Measurements from ENCODE around the gene NTHL1. TPM values are rescaled to one million over a fixed set of nuclear protein-coding genes. Genes with fewer than 3 reads are reported as not detected.

Gene NTHL1
- total and polyA plus RNA-seq, 2 of the 13 experiments (the other 11 are each of a cell fraction or from before 2014, with no cell fraction given) = 47.5 to 64.9 TPM

- TF ChIP-seq THRA (CRISPR knock-in tag; IDR thresholded peaks at IDR 0.05; ENCODE audit: borderline replicate concordance) (no peak), EP300 (IDR thresholded peaks at IDR 0.05; ENCODE audit: low read depth in 2 of 2, low read length in 2 of 2) (0 out of 4 replicates have a peak, but pooled peaks of 1 of the 2 experiments have one; percentile 36), EP300 (CRISPR knock-in tag; IDR thresholded peaks at IDR 0.05; ENCODE audit: borderline replicate concordance) (no peak), HNRNPH1 (optimal IDR thresholded peaks at IDR 0.05; ENCODE audit: low read depth, low read length) (no peak), CBX1 (IDR thresholded peaks at IDR 0.05; ENCODE audit: low read depth) (no peak), ZEB1 (IDR thresholded peaks at IDR 0.05; ENCODE audit: insufficient replicate concordance, low read depth) (no peak), HINFP (CRISPR knock-in tag; IDR thresholded peaks at IDR 0.05; ENCODE audit: low read depth) (no peak), BORCS8-MEF2B (CRISPR knock-in tag; IDR thresholded peaks at IDR 0.05) (0 out of 2 replicates have a peak, but pooled peaks have one; percentile 14), ZFP90 (CRISPR knock-in tag; IDR thresholded peaks at IDR 0.05; ENCODE audit: borderline replicate concordance) (0 out of 2 replicates have a peak, but pooled peaks have one; percentile 58), ARID4A (CRISPR knock-in tag; IDR thresholded peaks at IDR 0.05; ENCODE audit: borderline replicate concordance) (peak; percentile 46; the same call in 1 of the 2 replicates), LCORL (IDR thresholded peaks at IDR 0.05) (no peak), LCORL (CRISPR knock-in tag; IDR thresholded peaks at IDR 0.05) (peak; percentile 51), ZZZ3 (CRISPR knock-in tag; IDR thresholded peaks at IDR 0.05; ENCODE audit: borderline replicate concordance) (no peak), FOXP1 (IDR thresholded peaks at IDR 0.05) (no peak), FOXP1 (CRISPR knock-in tag; IDR thresholded peaks at IDR 0.05) (0 out of 2 replicates have a peak, but pooled peaks have one; percentile 38), DPF2 (CRISPR knock-in tag; IDR thresholded peaks at IDR 0.05; ENCODE audit: borderline replicate concordance, low read depth) (no peak), ZNF580 (CRISPR knock-in tag; IDR thresholded peaks at IDR 0.05; ENCODE audit: borderline replicate concordance, low read depth) (no peak), SAP130 (CRISPR knock-in tag; IDR thresholded peaks at IDR 0.05; ENCODE audit: low read depth) (peak; percentile 50), ZNF577 (CRISPR knock-in tag; IDR thresholded peaks at IDR 0.05; ENCODE audit: borderline replicate concordance, low read depth) (no peak), PPARG (CRISPR knock-in tag; conservative IDR thresholded peaks at IDR 0.05) (0 out of 2 replicates have a peak, but pooled peaks have one; percentile 43), ZNF441 (CRISPR knock-in tag; IDR thresholded peaks at IDR 0.05; ENCODE audit: borderline replicate concordance) (peak; percentile 73)
These were observed 32.3 kb downstream of the NTHL1 start (continued) for GRCh38 chr16:2015117-2015946.
